Body of pancreas (tissue), 4 donors: ENCODE measurements around the gene GRM1.

ENCODE experiments used
- POLR2A ChIP-seq, 3 donors: fragments of 450-650 bp; IDR thresholded peaks; one replicate each; pipeline ENCODE4 v1.6.1; 2016; ENCODE audit warnings: antibody characterized with exemption in 3 of 3, mild to moderate bottlenecking in 2 of 3
- TF ChIP-seq, protein P1 (sequence below), 7 experiments: fragments of 450-650 bp in 4 of 7; fragments of 200-600 bp in 3 of 7; sonication (generic) in 3 of 7; IDR thresholded peaks; one replicate each; pipeline ENCODE4 v1.5.1; 2016 to 2019; ENCODE audit warnings: antibody characterized with exemption in 7 of 7

DNA sequence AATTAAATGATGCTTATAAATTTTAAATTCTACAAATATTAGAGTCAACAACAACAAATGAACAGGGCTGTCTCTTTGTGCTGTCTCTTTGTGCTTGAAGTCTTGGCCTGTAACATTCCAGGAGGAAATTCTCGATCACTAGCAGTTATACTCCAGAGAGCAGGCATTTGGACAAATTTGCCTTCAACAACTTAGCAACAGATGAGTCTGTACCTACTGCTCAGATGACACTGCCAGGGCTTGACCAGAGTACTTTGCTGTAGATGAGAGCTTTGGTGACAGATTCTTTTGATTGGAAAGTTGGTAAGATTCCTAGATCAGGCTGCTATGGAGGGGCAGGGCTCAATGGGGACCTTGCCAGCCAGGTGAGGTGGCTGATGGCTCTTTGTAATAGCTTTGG, 217.2 kb downstream of the GRM1 start:
- TF ChIP-seq POLR2A (IDR thresholded peaks at IDR 0.05): no peak
- TF ChIP-seq, protein P1, sequence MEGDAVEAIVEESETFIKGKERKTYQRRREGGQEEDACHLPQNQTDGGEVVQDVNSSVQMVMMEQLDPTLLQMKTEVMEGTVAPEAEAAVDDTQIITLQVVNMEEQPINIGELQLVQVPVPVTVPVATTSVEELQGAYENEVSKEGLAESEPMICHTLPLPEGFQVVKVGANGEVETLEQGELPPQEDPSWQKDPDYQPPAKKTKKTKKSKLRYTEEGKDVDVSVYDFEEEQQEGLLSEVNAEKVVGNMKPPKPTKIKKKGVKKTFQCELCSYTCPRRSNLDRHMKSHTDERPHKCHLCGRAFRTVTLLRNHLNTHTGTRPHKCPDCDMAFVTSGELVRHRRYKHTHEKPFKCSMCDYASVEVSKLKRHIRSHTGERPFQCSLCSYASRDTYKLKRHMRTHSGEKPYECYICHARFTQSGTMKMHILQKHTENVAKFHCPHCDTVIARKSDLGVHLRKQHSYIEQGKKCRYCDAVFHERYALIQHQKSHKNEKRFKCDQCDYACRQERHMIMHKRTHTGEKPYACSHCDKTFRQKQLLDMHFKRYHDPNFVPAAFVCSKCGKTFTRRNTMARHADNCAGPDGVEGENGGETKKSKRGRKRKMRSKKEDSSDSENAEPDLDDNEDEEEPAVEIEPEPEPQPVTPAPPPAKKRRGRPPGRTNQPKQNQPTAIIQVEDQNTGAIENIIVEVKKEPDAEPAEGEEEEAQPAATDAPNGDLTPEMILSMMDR (IDR thresholded peaks at IDR 0.05): no peak
